GM12873 (cell line): ENCODE measurements around the gene GJD4.

Experiments used
- TF ChIP-seq, protein P1 (sequence below): IDR thresholded peaks from 2 replicates; pipeline ENCODE4 v1.5.1; 2012; ENCODE audit warnings: low read depth, mild to moderate bottlenecking, moderate library complexity, low read length, control low read depth; ENCODE audit not compliant: insufficient read depth; ENCODE audit errors: missing control alignments

Gene GJD4

DNA sequence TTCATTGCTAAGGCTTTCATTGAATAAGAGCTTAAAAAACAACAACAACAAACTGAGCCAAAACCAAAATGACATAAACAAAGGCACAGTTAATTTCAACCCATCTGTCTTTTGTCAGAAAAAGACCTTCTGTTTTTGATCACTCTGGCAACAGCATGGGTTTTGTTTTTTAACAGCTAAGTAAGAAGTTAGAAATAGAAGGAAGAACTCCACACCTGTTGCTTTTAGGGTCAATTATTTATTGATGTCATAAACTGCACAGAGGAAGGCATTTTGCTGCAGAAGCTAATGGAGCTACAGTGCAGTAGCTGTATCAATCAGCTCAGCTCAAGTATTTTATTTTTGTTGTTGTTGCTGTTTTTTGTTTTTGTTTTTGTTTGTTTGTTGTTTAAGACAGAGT is 16.3 kb upstream of the GJD4 start:
- TF ChIP-seq, protein P1, sequence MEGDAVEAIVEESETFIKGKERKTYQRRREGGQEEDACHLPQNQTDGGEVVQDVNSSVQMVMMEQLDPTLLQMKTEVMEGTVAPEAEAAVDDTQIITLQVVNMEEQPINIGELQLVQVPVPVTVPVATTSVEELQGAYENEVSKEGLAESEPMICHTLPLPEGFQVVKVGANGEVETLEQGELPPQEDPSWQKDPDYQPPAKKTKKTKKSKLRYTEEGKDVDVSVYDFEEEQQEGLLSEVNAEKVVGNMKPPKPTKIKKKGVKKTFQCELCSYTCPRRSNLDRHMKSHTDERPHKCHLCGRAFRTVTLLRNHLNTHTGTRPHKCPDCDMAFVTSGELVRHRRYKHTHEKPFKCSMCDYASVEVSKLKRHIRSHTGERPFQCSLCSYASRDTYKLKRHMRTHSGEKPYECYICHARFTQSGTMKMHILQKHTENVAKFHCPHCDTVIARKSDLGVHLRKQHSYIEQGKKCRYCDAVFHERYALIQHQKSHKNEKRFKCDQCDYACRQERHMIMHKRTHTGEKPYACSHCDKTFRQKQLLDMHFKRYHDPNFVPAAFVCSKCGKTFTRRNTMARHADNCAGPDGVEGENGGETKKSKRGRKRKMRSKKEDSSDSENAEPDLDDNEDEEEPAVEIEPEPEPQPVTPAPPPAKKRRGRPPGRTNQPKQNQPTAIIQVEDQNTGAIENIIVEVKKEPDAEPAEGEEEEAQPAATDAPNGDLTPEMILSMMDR: no peak

DNA sequence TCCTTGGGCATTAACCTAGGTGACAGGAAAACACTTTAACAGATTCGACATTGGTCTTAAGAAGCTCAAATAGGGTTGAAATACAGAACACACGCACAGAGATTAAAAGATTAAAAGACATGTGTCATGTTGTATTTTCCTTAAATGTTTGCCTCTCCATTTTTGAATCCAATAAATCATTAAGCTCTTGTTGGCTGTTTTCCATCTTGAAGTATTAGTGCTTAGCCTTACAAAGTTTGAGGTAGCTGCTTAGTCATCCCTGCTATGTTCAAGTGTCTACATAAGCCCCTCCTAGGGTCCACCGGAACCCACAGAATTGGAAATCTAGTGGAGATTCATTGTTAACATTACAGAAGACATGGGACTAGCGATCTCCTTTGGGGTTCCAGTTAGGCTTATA is 12.7 kb upstream of the GJD4 start:
- TF ChIP-seq, protein P1: no peak

DNA sequence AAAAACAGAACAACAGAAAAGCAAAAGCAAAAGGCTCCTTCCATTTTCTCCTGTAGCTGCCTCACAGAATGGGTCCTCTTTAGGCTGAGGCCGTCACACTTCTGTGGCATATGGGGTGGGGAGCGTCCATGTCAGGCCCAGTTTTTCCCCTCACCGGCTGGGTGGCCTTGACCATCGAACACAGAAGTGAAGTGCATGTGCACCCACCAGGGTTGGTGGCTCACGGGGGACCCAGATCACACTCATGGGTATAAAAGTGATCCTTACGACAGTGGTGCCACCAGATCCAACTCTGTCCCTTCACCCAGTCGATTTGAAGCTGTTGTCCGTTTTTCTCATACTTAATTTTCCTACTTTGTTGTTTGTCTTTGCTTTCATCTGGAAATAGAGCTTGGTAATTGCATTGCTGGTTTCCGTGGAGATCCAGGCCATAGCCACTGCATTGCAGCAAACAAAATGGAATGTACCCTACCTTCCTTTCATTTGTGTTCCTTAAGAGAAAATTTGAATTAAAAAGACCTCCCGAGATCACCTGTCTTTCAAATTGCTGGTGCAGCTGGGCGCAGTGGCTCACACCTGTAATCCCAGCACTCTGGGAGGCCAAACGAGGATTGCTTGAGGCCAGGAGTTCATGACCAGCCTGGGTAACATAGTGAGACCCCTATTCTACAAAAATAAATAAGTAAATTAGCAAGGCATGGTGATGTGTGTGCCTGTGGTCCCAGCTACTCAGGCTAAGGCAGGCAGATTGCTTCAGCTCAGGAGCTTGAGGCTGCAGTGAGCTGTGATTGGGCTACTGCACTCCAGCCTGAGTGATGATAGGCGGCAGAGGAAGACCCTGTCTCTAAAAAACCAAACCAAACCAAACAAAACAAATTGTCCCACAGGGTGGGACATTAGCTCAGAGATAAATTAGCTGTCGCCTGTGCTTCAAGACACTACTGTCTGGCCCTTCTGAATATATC is 10.7 kb upstream of the GJD4 start:
- TF ChIP-seq, protein P1: no peak

DNA sequence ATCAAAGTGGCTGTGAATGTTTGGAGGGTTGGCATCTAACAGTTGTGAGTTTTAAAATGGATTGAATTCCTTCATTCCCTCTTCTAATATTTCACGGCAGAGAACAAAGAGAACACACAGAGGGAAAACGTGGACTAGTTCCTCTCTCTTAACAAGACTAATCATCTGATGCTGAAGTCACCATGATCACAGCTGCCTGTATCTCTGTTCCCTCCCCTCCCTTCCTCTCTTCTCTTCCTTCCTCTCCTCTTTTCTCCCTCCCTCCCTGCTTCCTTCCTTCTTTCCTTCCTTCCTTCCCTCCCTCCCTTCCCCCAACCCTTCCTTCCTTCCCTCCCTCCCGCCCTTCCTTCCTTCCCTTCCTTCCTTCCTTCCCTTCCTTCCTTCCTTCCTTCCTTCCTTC is 10.0 kb upstream of the GJD4 start:
- TF ChIP-seq, protein P1: no peak

DNA sequence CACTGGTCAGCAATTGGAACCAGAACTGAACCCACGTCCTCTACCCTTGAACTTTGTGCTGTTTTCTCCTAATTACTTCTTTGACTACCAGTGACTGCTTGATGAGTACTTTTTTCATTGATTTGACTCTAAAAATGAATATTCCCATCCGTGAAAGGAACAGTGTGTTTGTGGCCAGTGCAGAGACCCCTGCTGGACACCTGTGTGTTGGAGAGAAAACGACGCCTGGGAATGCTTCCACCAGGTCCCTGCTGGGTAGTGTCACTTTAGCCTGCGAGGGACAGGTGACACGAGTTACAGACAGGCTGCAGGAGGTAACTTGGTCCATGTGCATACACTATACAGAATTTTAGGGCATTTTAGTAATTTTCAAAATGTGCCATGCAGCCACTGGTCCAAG is 6.8 kb upstream of the GJD4 start:
- TF ChIP-seq, protein P1: no peak

DNA sequence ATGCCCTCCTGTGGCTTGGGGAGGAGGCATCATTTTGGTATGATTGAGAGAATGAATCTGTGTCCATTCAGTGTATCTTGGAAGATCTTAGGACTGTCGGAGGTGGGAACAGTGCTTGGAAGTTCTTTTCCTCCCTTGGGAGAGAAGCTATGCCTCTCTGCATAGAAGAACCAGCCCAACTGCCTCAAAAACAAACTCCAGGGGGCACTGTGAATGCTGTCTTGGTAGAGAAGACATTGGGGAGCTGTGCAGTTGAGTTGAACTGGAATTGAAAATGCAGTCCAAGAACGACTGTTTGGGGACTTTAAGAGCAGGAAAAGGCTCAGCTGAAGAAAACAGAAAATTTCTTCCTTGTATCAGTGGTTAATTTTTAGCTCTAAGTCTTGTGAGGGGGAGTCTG is 4.9 kb upstream of the GJD4 start:
- TF ChIP-seq, protein P1: peak; percentile 15

DNA sequence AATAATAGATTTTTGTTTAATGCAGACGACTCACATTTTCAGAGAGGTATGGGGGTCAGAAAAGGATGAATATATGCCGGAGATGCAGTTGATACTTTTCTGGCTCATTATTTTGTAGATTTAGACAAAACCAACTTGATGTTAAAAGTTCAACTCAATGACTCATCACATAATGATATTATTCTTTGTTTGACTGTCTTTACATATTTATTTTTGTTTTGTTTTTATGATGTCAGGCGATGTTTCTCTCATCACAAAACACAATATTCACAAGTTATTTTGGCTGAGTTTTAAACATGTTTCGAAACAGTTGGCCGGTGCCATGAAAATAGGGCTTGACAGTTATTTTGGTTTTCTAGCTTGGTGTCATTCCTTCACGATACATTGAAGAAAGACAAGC is 1.3 kb downstream of the GJD4 start:
- TF ChIP-seq, protein P1: no peak
